ENCODE measurements around the gene PEX10.
"Not testable (repeated sequence)": the region's sequence is repeated elsewhere in the genome, so short reads cannot be mapped to it uniquely, and the experiment has no call there.

Gene PEX10

GRCh38 chr1:2442661-2443060, 30.3 kb upstream of the PEX10 start:
- no peak for DNase-seq

- DNase-seq: no peak
Observed at GRCh38 chr1:2441746-2442145, 29.4 kb upstream of the PEX10 start.

- not testable (repeated sequence) for DNase-seq
Observed at GRCh38 chr1:2440346-2440745, 28.0 kb upstream of the PEX10 start.

GRCh38 chr1:2439369-2439768, 27.0 kb upstream of the PEX10 start:
- no peak for DNase-seq

- no peak for DNase-seq
Observed at GRCh38 chr1:2438641-2439040, 26.3 kb upstream of the PEX10 start.

- DNase-seq: no peak
Observed at GRCh38 chr1:2438038-2438437, 25.7 kb upstream of the PEX10 start.

GRCh38 chr1:2437617-2438016, 25.3 kb upstream of the PEX10 start:
- no peak for DNase-seq

GRCh38 chr1:2436876-2437275, 24.5 kb upstream of the PEX10 start:
- no peak for DNase-seq

GRCh38 chr1:2435746-2436355, 23.5 kb upstream of the PEX10 start:
- no peak for DNase-seq

- DNase-seq: no peak
Observed at GRCh38 chr1:2435091-2435490, 22.7 kb upstream of the PEX10 start.

GRCh38 chr1:2433936-2434655, 21.7 kb upstream of the PEX10 start:
- no peak for DNase-seq

GRCh38 chr1:2433196-2433595, 20.8 kb upstream of the PEX10 start:
- DNase-seq: no peak

GRCh38 chr1:2432441-2432844, 20.1 kb upstream of the PEX10 start:
- no peak for DNase-seq

- no peak for DNase-seq
Observed at GRCh38 chr1:2431518-2431917, 19.2 kb upstream of the PEX10 start.

GRCh38 chr1:2431103-2431502, 18.7 kb upstream of the PEX10 start:
- DNase-seq: no peak

- DNase-seq: no peak
Observed at GRCh38 chr1:2430592-2430973, 18.2 kb upstream of the PEX10 start.

- no peak for DNase-seq
Observed at GRCh38 chr1:2429780-2430591, 17.6 kb upstream of the PEX10 start.

- no peak for DNase-seq
Observed at GRCh38 chr1:2428490-2428889, 16.1 kb upstream of the PEX10 start.

GRCh38 chr1:2427976-2428375, 15.6 kb upstream of the PEX10 start:
- no peak for DNase-seq

GRCh38 chr1:2427051-2427450, 14.7 kb upstream of the PEX10 start:
- DNase-seq: no peak

- no peak for DNase-seq
Observed at GRCh38 chr1:2426540-2426939, 14.2 kb upstream of the PEX10 start.

- DNase-seq: no peak
Observed at GRCh38 chr1:2425892-2426291, 13.5 kb upstream of the PEX10 start.

GRCh38 chr1:2422523-2422922, 10.2 kb upstream of the PEX10 start:
- DNase-seq: no peak

GRCh38 chr1:2419416-2419815, 7.1 kb upstream of the PEX10 start:
- DNase-seq: no peak
